Measurements from ENCODE around the gene GKN2.

GRCh38 chr2:68912111-68912510 lies 40.6 kb downstream of the GKN2 start:
- TF ChIP-seq POLR2A (IDR thresholded peaks at IDR 0.05; ENCODE audit: low read depth, low read length) (no peak), POLR2AphosphoS5 (IDR thresholded peaks at IDR 0.05; ENCODE audit: low read depth, low read length) (no peak)
